PFSK-1 (cell line): ENCODE measurements around the gene HHLA2.

ENCODE experiments used
- FOXP2 ChIP-seq: optimal IDR thresholded peaks from 2 replicates; pipeline ENCODE3; 2011; ENCODE audit warnings: borderline replicate concordance, control low read depth, inconsistent platforms; ENCODE audit not compliant: insufficient read depth; ENCODE audit errors: extremely low read length, extremely low read depth
- POLR2AphosphoS5 ChIP-seq: IDR thresholded peaks from 2 replicates; pipeline ENCODE4 v1.6.1; 2012; ENCODE audit warnings: low read depth, mild to moderate bottlenecking, control low read depth, low read length, moderate library complexity
- REST ChIP-seq, 2 experiments: IDR thresholded peaks; 2 replicates each; pipeline versions ENCODE4 v1.6.1 to v1.8.0; 2011 to 2012; ENCODE audit warnings: low read depth in 2 of 2, low read length in 2 of 2, control low read depth in 1 of 2, inconsistent platforms in 1 of 2, mild to moderate bottlenecking in 1 of 2, moderate library complexity in 1 of 2; ENCODE audit not compliant: insufficient read depth in 1 of 2
- SIN3A ChIP-seq: IDR thresholded peaks from 2 replicates; pipeline ENCODE4 v1.6.1; 2012; ENCODE audit warnings: mild to moderate bottlenecking, low read length, moderate library complexity, borderline replicate concordance; ENCODE audit not compliant: insufficient read depth
- TAF1 ChIP-seq: IDR thresholded peaks from 2 replicates; pipeline ENCODE4 v1.6.1; 2012; ENCODE audit warnings: low read length, control low read depth, borderline replicate concordance; ENCODE audit not compliant: insufficient read depth

The HHLA2 gene

GRCh38 chr3:108415661-108416060 is 119.3 kb downstream of the HHLA2 start:
- TF ChIP-seq FOXP2 (no peak), TAF1 (no peak), REST (IDR thresholded peaks at IDR 0.05; ENCODE audit: insufficient read depth in 1 of 2, low read depth in 2 of 2, low read length in 2 of 2) (no peak), POLR2AphosphoS5 (no peak), SIN3A (no peak)

- no peak for TF ChIP-seq REST (IDR thresholded peaks at IDR 0.05; ENCODE audit: insufficient read depth in 1 of 2, low read depth in 2 of 2, low read length in 2 of 2)
- TF ChIP-seq FOXP2 = no peak
- no peak for TF ChIP-seq SIN3A
- no peak for TF ChIP-seq POLR2AphosphoS5
These were observed 119.9 kb downstream of the HHLA2 start for GRCh38 chr3:108416111-108416869.

GRCh38 chr3:108420926-108421325 is 124.6 kb downstream of the HHLA2 start:
- TF ChIP-seq REST (IDR thresholded peaks at IDR 0.05; ENCODE audit: insufficient read depth in 1 of 2, low read depth in 2 of 2, low read length in 2 of 2) = no peak
- TF ChIP-seq FOXP2 = no peak
- no peak for TF ChIP-seq POLR2AphosphoS5
- TF ChIP-seq SIN3A = no peak
- TF ChIP-seq TAF1 = no peak
